HG02610 (cell line): Measurements from ENCODE around the gene IFNW1.

ENCODE experiments used
- ATAC-seq: cut with Tn5 transposase; IDR thresholded peaks from one replicate; pipeline ENCODE4 v1.9.1; 2021; ENCODE audit warnings: mild to moderate bottlenecking, moderate library complexity; ENCODE audit not compliant: unreplicated experiment

IFNW1 gene

DNA sequence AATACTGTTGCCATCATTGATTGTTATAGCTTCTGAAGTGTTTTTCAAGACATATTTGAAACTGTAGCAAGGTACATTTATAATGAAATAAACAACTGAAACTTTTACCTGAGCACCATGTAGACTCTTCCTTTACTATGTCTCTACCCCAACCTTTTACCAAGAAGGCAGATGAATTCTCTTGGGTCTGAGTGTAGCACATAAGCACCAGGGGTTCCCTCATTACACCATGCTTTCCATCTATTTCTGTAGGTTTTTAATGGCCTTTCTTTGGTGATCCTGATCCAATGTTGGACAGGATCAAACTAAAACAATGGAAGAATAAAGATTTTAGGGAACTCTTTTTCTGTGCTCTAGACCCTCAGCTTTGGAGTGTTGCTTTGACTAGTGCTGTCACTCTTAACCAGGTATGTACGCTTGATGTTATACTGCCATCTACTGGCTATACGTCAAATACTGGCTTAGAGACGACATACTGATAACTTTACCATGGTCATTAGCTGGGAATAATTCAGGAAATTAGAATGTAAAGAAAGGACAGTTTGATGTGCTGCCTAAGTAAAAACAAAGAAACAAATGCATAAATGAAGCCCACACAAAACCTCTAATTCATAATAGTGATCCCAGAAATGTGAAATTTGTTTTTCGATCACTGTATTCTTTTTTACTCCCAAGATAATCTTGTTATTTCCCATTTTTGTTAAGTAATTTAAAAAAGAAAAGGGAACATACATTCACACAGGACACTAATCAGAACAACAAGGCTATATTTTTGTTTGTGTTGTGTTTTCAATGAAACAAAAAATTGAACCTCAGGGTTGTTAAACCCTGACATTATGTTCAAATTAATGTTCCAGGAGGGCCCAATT lies 30.7 kb downstream of the IFNW1 start:
- peak; percentile 92 for ATAC-seq

DNA sequence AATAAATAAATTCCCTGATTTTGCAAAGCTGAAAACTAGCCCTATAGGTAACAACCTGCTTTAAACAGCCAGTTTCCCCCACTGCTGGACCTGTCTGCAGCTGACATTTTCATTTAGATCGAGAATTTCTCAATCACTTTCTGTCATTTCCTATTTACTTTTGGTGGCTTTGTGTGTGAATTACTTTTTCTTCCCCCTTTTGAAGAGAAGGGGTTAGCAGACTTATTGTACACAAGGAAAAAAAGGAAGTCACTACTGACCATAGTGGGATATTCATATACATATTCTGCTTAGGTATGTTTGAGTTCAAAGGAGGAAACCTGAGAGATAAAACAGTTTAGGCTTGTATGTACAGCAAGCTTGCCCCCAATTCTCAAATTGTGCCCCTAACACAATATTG lies 36.8 kb downstream of the IFNW1 start:
- no peak for ATAC-seq

DNA sequence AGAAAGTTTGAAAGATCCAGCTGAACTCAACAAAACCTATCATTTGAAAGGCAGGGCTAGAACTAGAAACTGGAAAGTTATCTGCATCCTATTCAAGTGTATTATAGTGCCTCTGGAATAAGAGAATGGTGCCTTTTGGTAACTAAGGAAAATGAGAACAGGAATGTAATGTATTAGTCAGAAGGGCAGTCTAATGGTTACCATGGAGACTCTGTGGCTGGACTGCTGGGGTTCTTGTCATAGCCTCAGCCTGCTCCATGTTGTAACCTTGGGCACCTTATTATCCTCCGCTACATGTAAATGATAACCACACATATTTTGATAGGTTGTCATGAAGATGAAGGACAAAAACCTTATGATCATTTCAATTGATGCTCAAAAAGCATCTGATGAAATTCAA lies 39.3 kb downstream of the IFNW1 start:
- no peak for ATAC-seq

DNA sequence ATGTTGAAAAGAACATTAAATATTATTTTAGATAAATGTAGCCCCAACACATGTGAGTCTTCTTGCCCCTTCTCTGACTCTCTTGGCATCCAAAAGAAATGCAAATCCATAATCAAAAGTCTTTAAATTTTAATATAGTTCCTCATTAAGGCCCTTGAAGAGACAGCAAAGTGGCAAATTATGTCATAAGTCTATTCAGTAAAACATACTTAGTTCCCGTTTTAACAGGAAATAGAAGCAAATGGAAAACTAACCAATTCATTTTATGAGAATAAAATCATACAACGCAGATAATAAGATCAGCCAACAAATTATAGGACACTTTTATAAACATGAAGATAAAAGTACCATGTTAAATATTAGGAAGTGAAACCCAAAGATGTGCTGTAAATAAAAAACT lies 43.8 kb downstream of the IFNW1 start:
- ATAC-seq, result no peak

DNA sequence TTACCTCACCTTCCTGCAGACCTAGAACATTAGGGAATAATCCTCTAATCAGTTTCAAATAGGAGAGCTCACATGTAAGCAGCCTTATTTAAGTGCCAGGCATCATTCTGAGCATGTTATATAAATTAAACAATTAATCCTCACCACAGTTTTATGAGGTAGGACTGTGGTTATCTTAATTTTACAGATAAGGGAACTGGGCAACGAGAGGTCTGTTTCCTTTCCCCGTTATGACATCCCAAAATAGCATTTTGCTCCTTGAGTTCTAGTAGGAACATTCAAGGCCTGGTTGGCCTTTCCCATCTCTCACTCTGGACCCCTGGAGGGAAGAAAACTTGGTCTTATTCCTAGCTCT lies 44.8 kb downstream of the IFNW1 start:
- no peak for ATAC-seq

DNA sequence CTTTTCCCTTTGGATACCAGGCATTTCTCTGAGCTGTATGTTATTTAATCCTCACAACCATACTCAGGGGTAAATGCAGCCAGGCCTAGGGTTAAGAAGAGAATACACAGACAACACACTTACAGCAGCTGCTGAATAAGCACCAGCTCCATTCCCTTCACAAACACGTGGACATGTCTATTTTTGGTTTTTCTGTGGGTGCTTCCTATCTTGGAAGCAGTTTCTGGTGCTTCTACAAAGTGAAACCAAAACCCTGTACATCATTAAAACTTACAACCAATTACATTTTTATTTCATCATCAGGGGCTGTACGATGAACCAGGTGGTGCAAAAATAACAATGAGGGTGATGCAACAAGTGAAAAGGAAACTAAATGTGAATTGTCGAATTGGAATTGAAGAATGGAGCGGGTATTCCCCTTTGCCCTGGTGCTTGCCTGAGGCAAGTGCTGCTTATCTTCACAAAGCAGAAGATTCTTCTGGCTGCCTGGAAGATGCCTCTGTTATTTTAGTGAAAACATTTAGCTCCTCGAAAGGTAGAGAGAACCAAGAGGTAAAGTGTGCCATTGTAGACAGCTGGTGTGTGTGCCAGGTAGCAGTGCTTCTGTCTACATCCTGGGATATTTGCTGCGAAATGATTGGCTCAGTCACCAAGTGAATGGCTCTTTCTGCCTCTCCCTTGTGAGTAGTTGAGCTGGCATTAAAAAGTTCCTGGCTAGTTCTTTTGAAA lies 45.3 kb downstream of the IFNW1 start:
- ATAC-seq, result peak; percentile 91

DNA sequence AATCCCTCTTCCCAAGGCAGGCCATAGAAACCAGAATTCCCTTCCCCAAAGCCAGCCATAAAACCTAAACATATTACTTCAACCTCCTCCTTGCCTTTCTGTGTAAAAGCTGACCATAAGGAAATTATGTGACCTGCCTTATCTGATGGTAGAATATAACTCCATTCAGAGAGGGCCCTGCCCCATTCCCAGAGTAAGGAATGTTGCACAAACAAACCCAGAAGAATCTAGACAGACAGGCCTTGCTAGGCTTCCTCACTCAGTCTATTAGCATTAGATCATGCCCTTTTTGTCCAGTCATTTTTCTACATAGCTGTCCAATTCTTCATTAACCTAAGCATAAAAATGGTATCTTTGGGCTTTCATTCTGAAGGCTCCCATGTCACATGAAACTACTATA lies 46.1 kb downstream of the IFNW1 start:
- ATAC-seq, result no peak
